ENCODE results near the gene ASTN2. TPM values are rescaled to one million over a fixed set of nuclear protein-coding genes. Genes with fewer than 3 reads are reported as not detected.
"Not testable (repeated sequence)": the region's sequence is repeated elsewhere in the genome, so short reads cannot be mapped to it uniquely, and the experiment has no call there.

The ASTN2 gene
- total and polyA plus RNA-seq, 9 of the 15 experiments (the other 6 are each of a cell fraction or from before 2014, with no cell fraction given): 0.56 to 3.5 (median 1.9) TPM

DNA sequence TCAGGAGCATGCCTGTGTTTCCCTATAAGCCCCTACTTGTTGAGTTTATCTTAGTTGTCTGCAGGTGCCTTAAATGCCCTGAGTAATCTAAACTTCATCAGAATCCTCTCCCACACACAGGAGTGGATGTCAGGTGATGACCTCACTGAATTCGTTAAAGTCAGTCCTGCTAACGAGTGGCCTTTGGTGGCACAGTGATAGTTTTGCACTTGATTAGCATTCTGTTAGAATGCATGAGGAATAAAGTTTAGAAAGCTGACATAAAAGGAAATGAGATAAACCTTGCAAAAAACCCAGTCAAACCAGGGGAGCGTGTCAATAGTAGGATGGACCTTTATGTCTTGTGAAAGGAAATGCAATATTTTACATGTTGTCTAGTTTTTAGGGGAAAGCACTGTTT lies 723.2 kb downstream of the ASTN2 start (continued):
- TF ChIP-seq, protein P1, sequence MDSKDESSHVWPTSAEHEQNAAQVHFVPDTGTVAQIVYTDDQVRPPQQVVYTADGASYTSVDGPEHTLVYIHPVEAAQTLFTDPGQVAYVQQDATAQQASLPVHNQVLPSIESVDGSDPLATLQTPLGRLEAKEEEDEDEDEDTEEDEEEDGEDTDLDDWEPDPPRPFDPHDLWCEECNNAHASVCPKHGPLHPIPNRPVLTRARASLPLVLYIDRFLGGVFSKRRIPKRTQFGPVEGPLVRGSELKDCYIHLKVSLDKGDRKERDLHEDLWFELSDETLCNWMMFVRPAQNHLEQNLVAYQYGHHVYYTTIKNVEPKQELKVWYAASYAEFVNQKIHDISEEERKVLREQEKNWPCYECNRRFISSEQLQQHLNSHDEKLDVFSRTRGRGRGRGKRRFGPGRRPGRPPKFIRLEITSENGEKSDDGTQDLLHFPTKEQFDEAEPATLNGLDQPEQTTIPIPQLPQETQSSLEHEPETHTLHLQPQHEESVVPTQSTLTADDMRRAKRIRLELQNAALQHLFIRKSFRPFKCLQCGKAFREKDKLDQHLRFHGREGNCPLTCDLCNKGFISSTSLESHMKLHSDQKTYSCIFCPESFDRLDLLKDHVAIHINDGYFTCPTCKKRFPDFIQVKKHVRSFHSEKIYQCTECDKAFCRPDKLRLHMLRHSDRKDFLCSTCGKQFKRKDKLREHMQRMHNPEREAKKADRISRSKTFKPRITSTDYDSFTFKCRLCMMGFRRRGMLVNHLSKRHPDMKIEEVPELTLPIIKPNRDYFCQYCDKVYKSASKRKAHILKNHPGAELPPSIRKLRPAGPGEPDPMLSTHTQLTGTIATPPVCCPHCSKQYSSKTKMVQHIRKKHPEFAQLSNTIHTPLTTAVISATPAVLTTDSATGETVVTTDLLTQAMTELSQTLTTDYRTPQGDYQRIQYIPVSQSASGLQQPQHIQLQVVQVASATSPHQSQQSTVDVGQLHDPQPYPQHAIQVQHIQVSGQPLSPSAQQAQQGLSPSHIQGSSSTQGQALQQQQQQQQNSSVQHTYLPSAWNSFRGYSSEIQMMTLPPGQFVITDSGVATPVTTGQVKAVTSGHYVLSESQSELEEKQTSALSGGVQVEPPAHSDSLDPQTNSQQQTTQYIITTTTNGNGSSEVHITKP (IDR thresholded peaks at IDR 0.05; ENCODE audit: partially characterized antibody): no peak
- no peak for TF ChIP-seq CC2D1A (IDR thresholded peaks at IDR 0.05)
- TF ChIP-seq PHB2 (IDR thresholded peaks at IDR 0.05; ENCODE audit: low read depth): no peak
- TF ChIP-seq MEF2D (tag; conservative IDR thresholded peaks at IDR 0.05; ENCODE audit: low read depth): no peak
- no peak for TF ChIP-seq RBFOX2 (IDR thresholded peaks at IDR 0.05; ENCODE audit: low read depth, low read length)
- TF ChIP-seq, protein P2, sequence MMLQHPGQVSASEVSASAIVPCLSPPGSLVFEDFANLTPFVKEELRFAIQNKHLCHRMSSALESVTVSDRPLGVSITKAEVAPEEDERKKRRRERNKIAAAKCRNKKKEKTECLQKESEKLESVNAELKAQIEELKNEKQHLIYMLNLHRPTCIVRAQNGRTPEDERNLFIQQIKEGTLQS (IDR thresholded peaks at IDR 0.05): peak; percentile 31
- TF ChIP-seq, protein P2 (CRISPR knock-in tag; conservative IDR thresholded peaks at IDR 0.05): no peak
- no peak for TF ChIP-seq ZNF146 (CRISPR knock-in tag; IDR thresholded peaks at IDR 0.05; ENCODE audit: unreplicated experiment)
- no peak for TF ChIP-seq ZNF282 (CRISPR knock-in tag; IDR thresholded peaks at IDR 0.05)
- no peak for TF ChIP-seq STAT5A (IDR thresholded peaks at IDR 0.05; ENCODE audit: borderline replicate concordance, low read length)
- TF ChIP-seq CCAR2 (IDR thresholded peaks at IDR 0.05; ENCODE audit: low read depth, low read length): no peak
- no peak for TF ChIP-seq MAFG (tag; conservative IDR thresholded peaks at IDR 0.05)
- no peak for TF ChIP-seq ZNF3 (CRISPR knock-in tag; IDR thresholded peaks at IDR 0.05)
- no peak for TF ChIP-seq RBBP5 (IDR thresholded peaks at IDR 0.05; ENCODE audit: borderline replicate concordance, insufficient read depth, low read length, poor library complexity, severe bottlenecking)
- TF ChIP-seq FIP1L1 (IDR thresholded peaks at IDR 0.05; ENCODE audit: low read depth, low read length, poor library complexity, severe bottlenecking): no peak
- 0 out of 2 replicates have a peak, but pooled peaks have one; percentile 23 for TF ChIP-seq CBFA2T2 (conservative IDR thresholded peaks at IDR 0.05)
- TF ChIP-seq ZNF830 (CRISPR knock-in tag; IDR thresholded peaks at IDR 0.05): no peak
- TF ChIP-seq, protein P3, sequence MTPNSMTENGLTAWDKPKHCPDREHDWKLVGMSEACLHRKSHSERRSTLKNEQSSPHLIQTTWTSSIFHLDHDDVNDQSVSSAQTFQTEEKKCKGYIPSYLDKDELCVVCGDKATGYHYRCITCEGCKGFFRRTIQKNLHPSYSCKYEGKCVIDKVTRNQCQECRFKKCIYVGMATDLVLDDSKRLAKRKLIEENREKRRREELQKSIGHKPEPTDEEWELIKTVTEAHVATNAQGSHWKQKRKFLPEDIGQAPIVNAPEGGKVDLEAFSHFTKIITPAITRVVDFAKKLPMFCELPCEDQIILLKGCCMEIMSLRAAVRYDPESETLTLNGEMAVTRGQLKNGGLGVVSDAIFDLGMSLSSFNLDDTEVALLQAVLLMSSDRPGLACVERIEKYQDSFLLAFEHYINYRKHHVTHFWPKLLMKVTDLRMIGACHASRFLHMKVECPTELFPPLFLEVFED (CRISPR knock-in tag; conservative IDR thresholded peaks at IDR 0.05): no peak
- TF ChIP-seq PHB (CRISPR knock-in tag; IDR thresholded peaks at IDR 0.05): no peak
- peak; percentile 50; the same call in 1 of the 2 replicates for TF ChIP-seq CBFA2T3 (IDR thresholded peaks at IDR 0.05)

DNA sequence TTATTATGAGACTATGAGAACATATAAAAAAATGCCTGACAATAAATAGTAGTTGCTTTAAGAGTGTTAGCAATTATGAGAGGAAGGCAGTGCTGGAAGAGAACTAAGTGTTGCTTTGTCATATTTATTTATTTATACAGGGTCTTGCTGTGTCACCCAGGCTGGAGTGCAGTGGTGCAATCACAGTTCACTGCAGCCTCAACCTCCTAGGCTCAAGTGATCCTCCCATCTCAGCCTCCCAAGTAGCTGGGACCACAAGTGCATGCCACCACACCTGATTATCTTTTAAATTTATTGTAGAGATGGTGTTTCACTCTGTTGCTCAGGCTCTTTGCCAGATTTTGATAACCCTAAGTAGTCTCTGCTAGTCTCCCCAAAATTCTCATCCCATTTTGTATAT lies 724.1 kb downstream of the ASTN2 start:
- FAIRE-seq; H3K9me3 ChIP-seq (replicated peaks; ENCODE audit: control insufficient read depth, insufficient read depth, low read depth, low read length); H3K79me2 ChIP-seq (ENCODE audit: control insufficient read depth, insufficient read depth, low read length); POLR2A ChIA-PET; H3K9me1 ChIP-seq (ENCODE audit: control insufficient read depth, insufficient read depth, low read length); H3K9ac ChIP-seq (ENCODE audit: insufficient read depth in 1 of 2, low read depth in 2 of 2, low read length in 2 of 2); H3K4me2 ChIP-seq (ENCODE audit: insufficient read depth, low read length); H3K27me3 ChIP-seq (ENCODE audit: control insufficient read depth in 2 of 2, insufficient read depth in 2 of 2, low read length in 2 of 2); in situ Hi-C loops (cut with MboI); CTCF ChIA-PET (ENCODE audit: low intra/inter-chr PET ratio); H2AFZ ChIP-seq (ENCODE audit: low read depth, low read length); H4K20me1 ChIP-seq (replicated peaks; ENCODE audit: control insufficient read depth, insufficient read depth, low read length); ATAC-seq; BruUV-seq (replicated peaks); DNase-seq (ENCODE audit: extremely low read depth in 1 of 4, low spot score in 3 of 4); intact Hi-C loops (cut with micrococcal nuclease); H3K27ac ChIP-seq (ENCODE audit: extremely low read depth, low read depth, low read length); H3K36me3 ChIP-seq (ENCODE audit: control insufficient read depth, insufficient read depth, low read length); H3K4me3 ChIP-seq: not testable (repeated sequence)
- H3K4me1 ChIP-seq (replicated peaks in 1 of 2; ENCODE audit: control insufficient read depth in 2 of 2, insufficient read depth in 2 of 2, low read length in 2 of 2): peaks cover 16 to 30% of the 10 kb centered on the region in 2 experiments; a peak in 4 of 5 replicates

Data from K562 (cell line).